ENCODE results near the gene TMEM175.

Gene TMEM175

GRCh38 chr4:905485-906338, 26.5 kb upstream of the TMEM175 start:
- no peak for DNase-seq (ENCODE audit: low read depth)

GRCh38 chr4:906339-907102, 25.7 kb upstream of the TMEM175 start:
- no peak for TF ChIP-seq CTCF (conservative IDR thresholded peaks at IDR 0.05; ENCODE audit: low read depth, low read length)
- no peak for DNase-seq (ENCODE audit: low read depth)
- no peak overlapping the region for H3K4me3 ChIP-seq (ENCODE audit: low read length)

More at GRCh38 chr4:905485-906338, 26.5 kb upstream of the TMEM175 start:
- TF ChIP-seq CTCF (conservative IDR thresholded peaks at IDR 0.05; ENCODE audit: low read depth, low read length): no peak
- H3K4me3 ChIP-seq (ENCODE audit: low read length): no peak overlapping the region

GRCh38 chr4:907103-907400, 25.2 kb upstream of the TMEM175 start:
- no peak for DNase-seq (ENCODE audit: low read depth)
- H3K4me3 ChIP-seq (ENCODE audit: low read length): no peak overlapping the region
- no peak for TF ChIP-seq CTCF (conservative IDR thresholded peaks at IDR 0.05; ENCODE audit: low read depth, low read length)

GRCh38 chr4:907691-908425, 24.4 kb upstream of the TMEM175 start:
- no peak for DNase-seq (ENCODE audit: low read depth)
- no peak for TF ChIP-seq CTCF (conservative IDR thresholded peaks at IDR 0.05; ENCODE audit: low read depth, low read length)
- no peak overlapping the region for H3K4me3 ChIP-seq (ENCODE audit: low read length)

GRCh38 chr4:909131-909571, 23.1 kb upstream of the TMEM175 start:
- no peak for DNase-seq (ENCODE audit: low read depth)
- no peak overlapping the region for H3K4me3 ChIP-seq (ENCODE audit: low read length)
- no peak for TF ChIP-seq CTCF (conservative IDR thresholded peaks at IDR 0.05; ENCODE audit: low read depth, low read length)

- TF ChIP-seq CTCF (conservative IDR thresholded peaks at IDR 0.05; ENCODE audit: low read depth, low read length): no peak
- DNase-seq (ENCODE audit: low read depth): no peak
- H3K4me3 ChIP-seq (ENCODE audit: low read length): no peak overlapping the region
Observed at GRCh38 chr4:909821-910220, 22.4 kb upstream of the TMEM175 start.
